ENCODE measurements around the gene STRC.
"Not testable (repeated sequence)": the region's sequence is repeated elsewhere in the genome, so short reads cannot be mapped to it uniquely, and the experiment has no call there.

The STRC gene

GRCh38 chr15:43618700-43619099 is at the start of gene STRC:
TSS of gene STRC (minus strand) at chr15:43618800. CDS start at chr15:43618722, 78 bp downstream.
- not testable (repeated sequence) for DNase-seq (ENCODE audit: low read depth, low spot score)

DNA sequence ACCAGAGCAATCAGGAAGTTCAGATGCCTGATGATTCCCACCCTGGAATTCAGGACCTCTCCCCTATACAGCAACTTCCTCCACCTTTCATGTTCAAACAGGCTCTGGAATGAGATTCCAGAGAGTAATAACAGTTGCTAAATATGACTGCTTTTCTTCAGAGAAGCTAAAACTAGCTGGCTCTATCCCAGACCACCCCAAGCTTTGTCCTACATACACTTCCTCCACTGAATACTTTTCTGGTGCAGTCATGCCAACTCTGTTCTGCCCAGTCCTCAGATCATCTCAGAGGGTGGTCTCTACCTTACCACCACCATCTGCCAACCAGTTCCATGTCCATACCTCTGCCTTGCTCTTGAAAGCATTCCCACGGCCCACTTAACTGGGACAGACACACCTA is 47.6 kb upstream of the STRC start:
- not testable (repeated sequence) for DNase-seq (ENCODE audit: low read depth, low spot score)

- not testable (repeated sequence) for DNase-seq (ENCODE audit: low read depth, low spot score)
Observed at GRCh38 chr15:43663333-43663732, 44.7 kb upstream of the STRC start.

DNA sequence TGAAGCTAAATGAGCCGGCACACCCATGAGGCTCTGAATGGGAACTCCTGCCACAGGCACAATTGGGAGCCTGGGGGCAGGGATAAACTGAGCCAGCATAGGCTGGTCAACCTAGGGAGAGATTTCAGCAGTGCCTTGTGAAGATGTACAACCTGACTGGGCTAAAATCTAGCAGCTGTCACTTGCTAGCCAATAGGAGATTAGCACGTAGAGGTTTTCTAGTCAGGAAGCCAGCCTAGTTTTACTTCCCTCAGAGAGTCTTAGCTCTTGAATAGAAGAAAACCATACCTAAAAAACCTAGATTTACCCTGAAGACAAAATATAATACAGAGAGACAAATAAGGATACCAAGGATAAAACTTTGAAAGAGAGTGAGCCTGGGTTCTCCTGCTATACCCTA is 43.7 kb upstream of the STRC start:
- DNase-seq (ENCODE audit: low read depth, low spot score) = not testable (repeated sequence)

DNA sequence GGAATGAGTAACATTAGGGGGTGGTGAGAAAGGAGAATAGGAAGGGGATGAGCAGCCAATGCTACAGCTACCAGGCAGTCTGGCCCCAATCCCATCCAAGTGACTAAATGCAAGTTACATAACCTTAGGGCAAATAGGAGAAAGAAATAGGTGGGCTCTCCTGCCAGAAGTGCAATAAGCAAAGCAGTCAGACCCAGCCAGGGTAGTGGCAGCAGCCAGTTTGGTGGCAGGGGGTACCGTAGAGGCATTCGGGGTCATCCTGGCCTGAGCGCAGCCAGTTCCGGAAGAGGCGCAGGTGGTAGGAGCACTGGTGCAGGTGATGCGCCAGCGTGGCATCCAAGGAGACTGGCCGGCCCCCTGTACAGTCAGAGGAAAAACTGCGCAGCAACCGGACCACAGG is 41.1 kb upstream of the STRC start:
- not testable (repeated sequence) for DNase-seq (ENCODE audit: low read depth, low spot score)

GRCh38 chr15:43649430-43649926 is 30.9 kb upstream of the STRC start:
- not testable (repeated sequence) for DNase-seq (ENCODE audit: low read depth, low spot score)

GRCh38 chr15:43648649-43649429 is 30.2 kb upstream of the STRC start, which contains the start of gene CATSPER2:
TSS of gene CATSPER2 (minus strand) at chr15:43648844. CDS start at chr15:43648061, 783 bp downstream.
- DNase-seq (ENCODE audit: low read depth, low spot score) = no peak

- DNase-seq (ENCODE audit: low read depth, low spot score) = not testable (repeated sequence)
Observed at GRCh38 chr15:43638464-43639204, 20.0 kb upstream of the STRC start.

- DNase-seq (ENCODE audit: low read depth, low spot score) = not testable (repeated sequence)
Observed at GRCh38 chr15:43626937-43627336, 8.3 kb upstream of the STRC start.

- DNase-seq (ENCODE audit: low read depth, low spot score) = no peak
Observed at GRCh38 chr15:43625106-43625505, 6.5 kb upstream of the STRC start.

DNA sequence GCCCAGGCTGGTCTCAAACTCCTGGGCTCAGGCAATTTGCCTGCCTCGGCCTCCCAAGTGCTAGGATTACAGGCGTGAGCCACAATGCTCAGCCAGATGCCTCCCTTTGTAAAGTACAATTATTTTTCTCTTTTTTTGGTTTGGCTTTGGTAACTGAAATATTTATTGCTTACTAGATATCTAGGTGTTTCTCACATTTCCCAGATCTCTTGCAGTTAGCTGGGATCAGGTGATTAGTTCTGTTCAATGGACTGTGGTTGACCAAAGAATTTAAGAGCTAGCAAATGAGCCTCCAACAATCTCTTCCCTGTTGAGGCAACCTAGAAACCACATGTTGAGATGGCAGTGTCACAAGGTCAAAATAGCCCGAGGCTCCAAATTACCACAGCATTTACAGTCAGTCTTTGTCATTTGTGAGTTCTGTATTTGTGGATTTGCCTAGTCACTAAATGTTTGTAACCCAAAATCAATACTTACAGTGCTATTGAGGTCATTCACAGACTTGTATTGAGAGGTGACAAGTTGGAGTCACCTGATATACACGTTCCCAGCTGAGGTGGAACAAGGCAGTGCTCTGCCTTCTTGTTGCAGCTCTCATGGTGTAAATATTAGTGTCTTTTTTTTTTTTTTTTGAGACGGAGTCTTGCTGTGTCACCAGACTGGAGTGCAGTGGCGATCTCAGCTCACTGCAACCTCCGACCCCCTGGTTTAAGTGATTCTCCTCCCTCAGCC is 3.6 kb upstream of the STRC start:
- not testable (repeated sequence) for DNase-seq (ENCODE audit: low read depth, low spot score)

DNA sequence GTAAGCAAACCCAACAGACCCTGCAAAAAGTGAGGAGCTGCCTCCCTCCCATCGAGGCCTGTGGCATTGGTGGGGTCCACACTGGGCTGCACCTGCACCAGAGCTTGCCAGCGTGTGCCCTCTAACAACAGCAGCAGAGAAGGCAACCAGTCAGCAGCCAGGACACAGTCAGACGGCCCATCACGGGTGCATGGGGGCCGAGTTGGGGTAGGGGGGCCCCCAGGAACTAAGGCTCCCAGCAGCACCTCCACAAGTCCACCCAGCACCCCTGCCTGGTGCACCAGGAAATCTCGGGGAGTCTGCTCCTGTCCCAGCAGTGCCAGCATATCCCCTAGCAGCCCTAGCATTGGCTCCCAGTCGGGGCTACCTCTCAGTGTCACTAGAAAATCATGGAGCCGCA is 850 bp downstream of the STRC start:
- DNase-seq (ENCODE audit: low read depth, low spot score) = not testable (repeated sequence)

GRCh38 chr15:43602233-43602632 is 16.4 kb downstream of the STRC start:
- not testable (repeated sequence) for DNase-seq (ENCODE audit: low read depth, low spot score)

GRCh38 chr15:43600200-43600599 is 18.4 kb downstream of the STRC start:
- not testable (repeated sequence) for DNase-seq (ENCODE audit: low read depth, low spot score)

GRCh38 chr15:43599131-43599530 is 19.5 kb downstream of the STRC start:
- DNase-seq (ENCODE audit: low read depth, low spot score) = not testable (repeated sequence)

- DNase-seq (ENCODE audit: low read depth, low spot score) = not testable (repeated sequence)
Observed at GRCh38 chr15:43593328-43594190, 25.0 kb downstream of the STRC start, which contains the start of gene CKMT1B. TSS of gene CKMT1B (plus strand) at chr15:43594027. CDS start at chr15:43594219, 192 bp downstream.

DNA sequence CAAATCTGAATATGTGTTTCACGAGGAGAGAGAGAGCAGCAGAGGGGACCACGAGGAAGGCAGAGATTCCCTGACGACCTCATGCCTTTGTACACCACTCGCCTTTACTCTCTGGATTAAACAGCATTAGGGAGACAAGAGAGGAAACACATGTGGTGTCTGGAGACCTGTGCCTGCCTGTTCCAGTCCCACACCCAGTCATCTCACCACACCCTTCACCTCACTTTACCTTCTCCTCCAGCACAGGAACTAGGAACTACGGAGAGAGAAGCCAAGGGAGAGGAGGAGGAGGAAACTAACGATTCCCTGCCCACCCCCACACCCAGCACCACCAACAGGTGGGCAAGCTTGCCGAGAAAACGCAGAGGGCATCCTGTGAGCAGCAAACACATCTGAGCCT is 25.8 kb downstream of the STRC start:
- not testable (repeated sequence) for DNase-seq (ENCODE audit: low read depth, low spot score)

GRCh38 chr15:43589778-43590466 is 28.7 kb downstream of the STRC start, which contains the start of gene PPIP5K1:
TSS of gene PPIP5K1 (minus strand) at chr15:43590208. CDS start at chr15:43584504, 5,704 bp downstream.
- not testable (repeated sequence) for DNase-seq (ENCODE audit: low read depth, low spot score)

- DNase-seq (ENCODE audit: low read depth, low spot score) = not testable (repeated sequence)
Observed at GRCh38 chr15:43574607-43575006, 44.0 kb downstream of the STRC start.

DNA sequence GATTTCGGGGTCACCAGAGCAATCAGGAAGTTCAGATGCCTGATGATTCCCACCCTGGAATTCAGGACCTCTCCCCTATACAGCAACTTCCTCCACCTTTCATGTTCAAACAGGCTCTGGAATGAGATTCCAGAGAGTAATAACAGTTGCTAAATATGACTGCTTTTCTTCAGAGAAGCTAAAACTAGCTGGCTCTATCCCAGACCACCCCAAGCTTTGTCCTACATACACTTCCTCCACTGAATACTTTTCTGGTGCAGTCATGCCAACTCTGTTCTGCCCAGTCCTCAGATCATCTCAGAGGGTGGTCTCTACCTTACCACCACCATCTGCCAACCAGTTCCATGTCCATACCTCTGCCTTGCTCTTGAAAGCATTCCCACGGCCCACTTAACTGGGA is 52.0 kb downstream of the STRC start:
- DNase-seq (ENCODE audit: low read depth, low spot score) = not testable (repeated sequence)
